ENCODE measurements around the gene EEF1G.

Gene EEF1G

DNA sequence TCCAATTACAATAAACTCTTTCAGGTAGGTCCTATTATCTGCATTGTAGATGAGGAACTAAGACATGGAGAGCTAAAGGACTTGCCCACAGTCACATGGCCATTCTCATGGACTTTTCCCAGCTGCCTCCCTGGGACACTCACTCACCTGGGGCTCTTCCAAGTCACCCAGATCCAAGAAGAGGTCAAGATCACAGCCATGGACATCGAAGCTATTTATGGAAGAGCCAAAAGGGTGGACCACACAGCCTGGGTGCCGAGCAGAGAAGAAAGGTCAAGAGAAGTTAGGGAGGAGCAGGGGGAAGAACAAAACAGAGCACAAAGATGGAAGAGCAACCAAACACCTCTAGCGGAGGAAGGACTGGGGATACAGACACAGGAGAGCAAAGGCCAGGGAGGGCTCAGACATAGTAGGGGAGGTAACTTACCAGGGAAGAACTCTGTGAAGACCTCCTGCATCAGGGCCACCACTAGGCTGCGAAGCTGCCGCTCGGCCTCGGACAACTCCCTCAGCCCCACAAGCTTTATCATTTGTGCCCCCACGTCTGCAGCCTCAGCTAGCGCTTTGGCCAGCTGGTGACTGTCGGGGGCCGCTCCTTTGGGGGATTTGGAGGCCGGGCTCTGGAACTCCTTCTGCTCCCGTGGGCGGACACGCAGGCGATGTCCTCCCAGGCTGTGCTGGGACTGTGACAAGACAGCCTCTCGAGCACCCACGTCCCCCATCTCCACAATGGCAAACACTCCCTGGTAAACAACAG lies 7.4 kb upstream of the EEF1G start:
- TF ChIP-seq, protein P1, sequence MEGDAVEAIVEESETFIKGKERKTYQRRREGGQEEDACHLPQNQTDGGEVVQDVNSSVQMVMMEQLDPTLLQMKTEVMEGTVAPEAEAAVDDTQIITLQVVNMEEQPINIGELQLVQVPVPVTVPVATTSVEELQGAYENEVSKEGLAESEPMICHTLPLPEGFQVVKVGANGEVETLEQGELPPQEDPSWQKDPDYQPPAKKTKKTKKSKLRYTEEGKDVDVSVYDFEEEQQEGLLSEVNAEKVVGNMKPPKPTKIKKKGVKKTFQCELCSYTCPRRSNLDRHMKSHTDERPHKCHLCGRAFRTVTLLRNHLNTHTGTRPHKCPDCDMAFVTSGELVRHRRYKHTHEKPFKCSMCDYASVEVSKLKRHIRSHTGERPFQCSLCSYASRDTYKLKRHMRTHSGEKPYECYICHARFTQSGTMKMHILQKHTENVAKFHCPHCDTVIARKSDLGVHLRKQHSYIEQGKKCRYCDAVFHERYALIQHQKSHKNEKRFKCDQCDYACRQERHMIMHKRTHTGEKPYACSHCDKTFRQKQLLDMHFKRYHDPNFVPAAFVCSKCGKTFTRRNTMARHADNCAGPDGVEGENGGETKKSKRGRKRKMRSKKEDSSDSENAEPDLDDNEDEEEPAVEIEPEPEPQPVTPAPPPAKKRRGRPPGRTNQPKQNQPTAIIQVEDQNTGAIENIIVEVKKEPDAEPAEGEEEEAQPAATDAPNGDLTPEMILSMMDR (IDR thresholded peaks at IDR 0.05; ENCODE audit: insufficient read depth, low read depth, low read length, missing control alignments): no peak
- no peak for DNase-seq (ENCODE audit: low read depth)
- no peak overlapping the region for H3K4me3 ChIP-seq (ENCODE audit: low read depth, low read length)

DNA sequence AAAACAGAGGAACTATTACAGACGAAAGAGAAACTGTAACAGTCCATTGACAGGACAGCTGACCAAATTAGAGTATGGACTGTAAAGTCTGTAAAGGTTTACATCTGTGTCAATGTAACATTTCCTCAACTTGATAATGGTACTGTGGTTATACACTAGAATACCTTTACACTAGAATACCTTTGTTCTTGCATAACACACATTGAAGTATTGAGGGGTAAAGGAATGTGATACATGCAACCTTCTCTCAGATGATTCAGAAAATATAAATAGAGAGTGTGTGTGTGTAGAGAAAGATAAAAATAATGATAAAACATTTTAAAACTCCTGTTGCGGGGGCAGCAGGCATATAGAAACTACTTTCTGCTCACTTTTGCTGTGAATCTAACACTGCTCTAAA lies 5.6 kb upstream of the EEF1G start:
- TF ChIP-seq, protein P1 (IDR thresholded peaks at IDR 0.05; ENCODE audit: insufficient read depth, low read depth, low read length, missing control alignments): no peak
- no peak for DNase-seq (ENCODE audit: low read depth)
- H3K4me3 ChIP-seq (ENCODE audit: low read depth, low read length): no peak overlapping the region

DNA sequence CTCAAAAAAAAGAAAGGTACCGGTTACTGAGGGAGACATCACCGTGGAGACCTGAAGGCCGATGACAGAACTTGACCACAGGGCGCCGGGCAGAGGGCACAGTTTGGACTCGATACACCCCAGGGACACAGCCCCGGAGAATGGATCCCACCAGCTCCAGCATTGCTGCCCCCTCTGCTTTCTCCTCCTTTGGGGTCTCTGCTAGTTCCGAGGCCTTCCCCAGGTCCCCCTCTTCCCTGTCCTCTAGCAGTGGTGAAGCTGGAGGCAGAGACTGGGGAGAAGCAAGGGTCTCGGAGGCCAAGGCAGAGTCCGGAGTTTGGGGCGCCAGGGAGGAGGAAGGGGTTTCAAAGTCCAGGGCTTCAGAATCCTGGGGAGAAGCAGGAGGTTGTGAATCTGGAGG lies 4.8 kb upstream of the EEF1G start:
- TF ChIP-seq, protein P1 (IDR thresholded peaks at IDR 0.05; ENCODE audit: insufficient read depth, low read depth, low read length, missing control alignments): no peak
- no peak overlapping the region for H3K4me3 ChIP-seq (ENCODE audit: low read depth, low read length)
- no peak for DNase-seq (ENCODE audit: low read depth)

DNA sequence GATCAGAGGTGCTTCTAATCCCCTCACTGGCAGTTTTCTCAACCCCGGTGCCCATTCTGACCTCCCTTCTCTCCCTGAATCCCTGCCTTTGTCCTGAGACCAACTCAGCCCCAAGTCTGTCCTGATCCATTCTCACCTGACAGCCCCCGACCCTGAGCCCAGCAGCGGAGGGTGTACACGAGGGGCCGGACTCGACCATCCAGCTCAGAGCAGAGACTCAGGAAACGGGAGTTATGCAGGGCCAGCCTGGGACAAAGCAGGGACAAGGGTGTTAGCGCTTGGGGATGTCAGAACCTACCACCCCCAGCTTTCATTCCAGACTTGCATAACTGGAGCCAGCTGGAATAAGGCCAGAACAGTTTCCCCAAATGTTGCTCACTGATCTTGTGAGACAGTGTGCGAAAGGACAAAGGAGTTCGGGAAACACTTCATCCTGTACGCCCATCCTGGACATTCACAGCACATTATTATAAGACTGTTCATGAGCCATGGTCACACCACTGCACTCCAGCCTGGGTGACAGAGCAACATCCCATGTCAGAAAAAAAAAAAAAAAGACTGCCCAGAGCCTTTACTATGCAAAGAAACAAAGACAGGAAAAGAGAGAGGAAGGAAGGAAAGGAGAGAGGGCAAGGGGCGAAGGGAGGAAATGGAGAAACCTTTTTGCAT lies 3.5 kb upstream of the EEF1G start:
- no peak for DNase-seq (ENCODE audit: low read depth)
- H3K4me3 ChIP-seq (ENCODE audit: low read depth, low read length): no peak overlapping the region
- TF ChIP-seq, protein P1 (IDR thresholded peaks at IDR 0.05; ENCODE audit: insufficient read depth, low read depth, low read length, missing control alignments): no peak

DNA sequence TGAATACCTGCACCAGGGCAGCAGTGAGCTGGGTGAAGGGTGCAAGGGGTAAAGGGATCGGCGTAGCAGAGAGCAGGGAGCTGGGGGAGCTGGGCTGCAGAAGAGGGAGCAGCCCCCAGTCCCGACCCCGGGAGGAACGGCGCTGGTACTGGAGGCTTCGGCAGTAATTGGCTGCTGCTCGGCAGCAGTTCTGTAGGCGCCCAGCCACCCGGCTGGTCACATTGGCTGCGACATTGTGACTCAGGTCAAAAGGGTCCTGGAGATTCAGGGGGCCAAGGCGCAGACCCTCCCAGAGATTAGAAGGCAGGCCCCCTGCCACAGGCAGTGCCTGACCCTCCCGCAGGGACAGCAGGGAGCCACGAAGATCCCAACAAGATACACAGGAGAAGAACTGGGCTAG lies 2.1 kb upstream of the EEF1G start:
- DNase-seq (ENCODE audit: low read depth): no peak
- TF ChIP-seq, protein P1 (IDR thresholded peaks at IDR 0.05; ENCODE audit: insufficient read depth, low read depth, low read length, missing control alignments): no peak
- H3K4me3 ChIP-seq (ENCODE audit: low read depth, low read length): no peak overlapping the region

DNA sequence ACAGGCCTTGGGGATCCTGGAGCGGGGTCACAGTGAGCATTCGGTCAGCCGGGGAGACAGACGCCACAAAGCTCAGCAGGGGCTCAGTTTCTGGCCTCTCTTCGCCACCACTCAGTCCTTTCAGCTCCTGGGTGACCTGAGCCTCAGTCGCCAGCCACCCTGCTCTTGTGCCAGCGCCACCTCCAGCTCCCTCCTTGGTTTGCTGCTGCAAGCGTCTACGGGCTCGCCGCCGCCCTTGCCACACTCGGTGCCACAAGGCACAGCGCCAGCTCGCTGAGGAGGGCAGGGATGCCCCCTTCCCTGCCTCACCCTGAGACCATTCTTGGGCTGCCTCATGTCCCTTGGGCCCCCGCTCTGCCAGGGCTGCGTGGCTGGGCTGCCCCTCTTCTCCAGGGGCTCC lies 1.5 kb upstream of the EEF1G start:
- peak overlapping the region; percentile 85 for H3K4me3 ChIP-seq (ENCODE audit: low read depth, low read length)
- DNase-seq (ENCODE audit: low read depth): no peak
- TF ChIP-seq, protein P1 (IDR thresholded peaks at IDR 0.05; ENCODE audit: insufficient read depth, low read depth, low read length, missing control alignments): no peak
